GM18502 (cell line): ENCODE results near the gene SORCS2.

ENCODE experiments used
- ATAC-seq: cut with Tn5 transposase; IDR thresholded peaks from one replicate; pipeline ENCODE4 v1.9.1; 2021; ENCODE audit warnings: mild to moderate bottlenecking; ENCODE audit not compliant: unreplicated experiment, poor library complexity

Gene SORCS2

GRCh38 chr4:7183780-7184460 is 8.4 kb upstream of the SORCS2 start:
- no peak for ATAC-seq

- ATAC-seq, result no peak
These were observed 6.8 kb upstream of the SORCS2 start for GRCh38 chr4:7185487-7186030.

GRCh38 chr4:7186031-7186430 is 6.3 kb upstream of the SORCS2 start:
- ATAC-seq, result no peak

GRCh38 chr4:7186516-7187167 is 5.7 kb upstream of the SORCS2 start:
- ATAC-seq, result no peak

GRCh38 chr4:7187168-7187535 is 5.2 kb upstream of the SORCS2 start:
- no peak for ATAC-seq

GRCh38 chr4:7187691-7188090 is 4.6 kb upstream of the SORCS2 start:
- ATAC-seq, result no peak

- no peak for ATAC-seq
These were observed 3.3 kb upstream of the SORCS2 start for GRCh38 chr4:7189066-7189465.

- no peak for ATAC-seq
These were observed 2.7 kb upstream of the SORCS2 start for GRCh38 chr4:7189475-7190277.

- ATAC-seq, result no peak
These were observed 2.1 kb upstream of the SORCS2 start for GRCh38 chr4:7190278-7190594.

- ATAC-seq, result no peak
These were observed 1.4 kb upstream of the SORCS2 start for GRCh38 chr4:7190691-7191545.

GRCh38 chr4:7191546-7192251 is 639 bp upstream of the SORCS2 start:
- no peak for ATAC-seq

- ATAC-seq, result no peak
These were observed 956 bp downstream of the SORCS2 start for GRCh38 chr4:7193030-7193958.

- ATAC-seq, result no peak
These were observed 2.2 kb downstream of the SORCS2 start for GRCh38 chr4:7194251-7195140.

- no peak for ATAC-seq
These were observed 2.8 kb downstream of the SORCS2 start for GRCh38 chr4:7195141-7195515.

GRCh38 chr4:7195546-7196287 is 3.4 kb downstream of the SORCS2 start:
- no peak for ATAC-seq

- no peak for ATAC-seq
These were observed 3.9 kb downstream of the SORCS2 start for GRCh38 chr4:7196288-7196651.

- ATAC-seq, result no peak
These were observed 4.4 kb downstream of the SORCS2 start for GRCh38 chr4:7196736-7197135.
